ENCODE data around the gene TECPR2.
"Not testable (repeated sequence)": the region's sequence is repeated elsewhere in the genome, so short reads cannot be mapped to it uniquely, and the experiment has no call there.

The TECPR2 gene

DNA sequence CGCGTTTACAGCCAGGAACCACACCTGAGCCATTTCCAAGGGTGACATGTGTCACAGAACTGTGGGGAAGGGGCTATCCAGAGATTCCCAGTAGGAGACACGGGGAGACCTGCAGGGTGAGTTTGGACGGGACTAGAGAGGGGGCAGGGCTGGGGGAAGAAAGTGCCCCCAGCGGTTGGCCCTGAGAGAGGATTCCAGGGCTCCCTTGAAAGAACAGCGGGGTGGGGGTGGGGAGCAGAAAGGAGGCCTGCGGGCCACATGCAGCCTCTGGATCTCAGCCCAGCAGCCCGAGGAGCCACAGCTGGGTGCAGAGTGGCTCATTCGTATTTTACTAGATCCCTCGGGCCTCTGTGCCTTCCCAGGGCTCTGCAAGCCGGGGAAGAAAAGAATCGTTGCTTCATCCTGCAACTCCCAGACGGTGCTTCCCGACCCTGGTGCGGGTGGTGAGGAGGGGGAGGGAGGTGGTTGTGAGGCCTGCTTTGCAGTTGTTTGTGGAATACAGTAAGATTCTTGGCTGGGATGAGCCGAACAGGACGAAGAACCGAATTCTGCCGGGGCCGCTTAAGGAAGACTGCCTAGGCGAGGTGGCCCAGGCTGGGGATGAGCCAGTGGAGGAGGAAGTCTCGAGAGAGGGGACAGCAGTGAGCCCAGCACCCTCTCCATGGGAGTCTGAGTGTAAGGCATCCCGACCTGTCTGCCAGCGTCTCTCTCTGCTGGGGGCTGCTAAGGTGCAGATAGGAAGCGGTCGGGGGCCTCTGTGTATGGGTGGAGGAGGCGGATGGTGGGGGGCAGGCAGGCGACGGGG lies 182.9 kb downstream of the TECPR2 start:
- DNase-seq (ENCODE audit: extremely low read depth in 1 of 2, low read depth in 1 of 2) = no peak

DNA sequence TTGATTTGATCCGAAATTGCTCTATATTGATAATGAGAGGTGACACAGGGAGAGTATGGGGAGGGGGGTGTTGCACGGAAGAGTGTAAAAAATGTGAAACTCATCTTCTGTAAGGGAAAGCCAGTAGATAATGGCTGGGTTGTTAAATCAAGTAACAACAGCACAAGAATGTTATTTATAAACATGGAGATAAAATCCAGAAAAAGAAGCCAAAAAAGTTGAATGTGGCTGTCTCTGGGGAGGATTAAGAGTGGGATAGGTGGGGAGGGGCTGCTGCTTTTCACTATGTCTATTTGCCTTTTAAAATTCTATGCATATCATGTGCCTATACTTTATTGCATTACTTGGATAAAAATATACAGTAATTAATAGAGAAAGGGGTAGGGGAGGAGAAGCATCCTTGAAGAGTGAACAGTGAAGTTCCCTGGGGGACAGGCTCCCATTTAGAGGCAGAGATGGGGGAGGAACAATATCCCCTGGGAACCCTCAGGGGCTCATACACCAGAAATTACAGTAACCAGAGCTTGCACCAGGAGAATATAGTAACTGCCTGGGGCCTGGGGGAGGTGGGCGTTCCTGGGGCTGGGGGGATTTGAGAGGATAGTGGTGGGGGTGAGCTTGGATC lies 186.0 kb downstream of the TECPR2 start:
- DNase-seq (ENCODE audit: extremely low read depth in 1 of 2, low read depth in 1 of 2) = no peak

DNA sequence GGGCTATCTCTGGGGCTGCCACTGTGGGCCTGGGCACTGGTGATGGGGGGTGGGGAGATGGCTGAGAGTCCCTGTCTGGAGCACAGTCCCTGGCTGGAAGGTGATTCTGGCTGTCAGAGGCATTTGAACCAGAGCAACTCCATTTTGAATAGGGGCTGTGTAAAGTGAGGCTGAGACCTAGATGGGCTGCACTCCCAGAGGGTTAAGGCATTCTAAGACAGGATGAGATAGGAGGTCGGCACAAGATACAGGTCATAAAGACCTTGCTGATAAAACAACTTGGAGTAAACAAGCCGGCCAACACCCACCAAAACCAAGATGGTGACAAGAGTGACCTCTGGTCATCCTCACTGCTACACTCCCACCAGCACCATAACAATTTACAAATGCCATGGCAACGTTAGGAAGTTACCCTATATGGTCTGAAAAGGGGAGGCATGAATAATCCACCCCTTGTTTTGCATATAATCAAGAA lies 188.2 kb downstream of the TECPR2 start:
- DNase-seq (ENCODE audit: extremely low read depth in 1 of 2, low read depth in 1 of 2) = not testable (repeated sequence)

All from activated CD8-positive, alpha-beta memory T cell treated with anti-CD3 and anti-CD28 coated beads for 1 hour (primary cell).